Testis (tissue), 2 donors: ENCODE measurements around the gene PLCD3.

Source experiments
- POLR2A ChIP-seq: fragments of 450-650 bp; IDR thresholded peaks from one replicate; pipeline ENCODE4 v1.6.1; 2017; ENCODE audit warnings: antibody characterized with exemption, mild to moderate bottlenecking, moderate library complexity
- TF ChIP-seq, protein P1 (sequence below), 3 experiments: fragments of 450-650 bp in 2 of 3; fragments of 200-600 bp in 1 of 3; sonication (generic) in 1 of 3; IDR thresholded peaks; one replicate each; pipeline ENCODE4 v1.5.1; 2016 to 2019; ENCODE audit warnings: antibody characterized with exemption in 3 of 3, mild to moderate bottlenecking in 2 of 3, moderate library complexity in 1 of 3

DNA sequence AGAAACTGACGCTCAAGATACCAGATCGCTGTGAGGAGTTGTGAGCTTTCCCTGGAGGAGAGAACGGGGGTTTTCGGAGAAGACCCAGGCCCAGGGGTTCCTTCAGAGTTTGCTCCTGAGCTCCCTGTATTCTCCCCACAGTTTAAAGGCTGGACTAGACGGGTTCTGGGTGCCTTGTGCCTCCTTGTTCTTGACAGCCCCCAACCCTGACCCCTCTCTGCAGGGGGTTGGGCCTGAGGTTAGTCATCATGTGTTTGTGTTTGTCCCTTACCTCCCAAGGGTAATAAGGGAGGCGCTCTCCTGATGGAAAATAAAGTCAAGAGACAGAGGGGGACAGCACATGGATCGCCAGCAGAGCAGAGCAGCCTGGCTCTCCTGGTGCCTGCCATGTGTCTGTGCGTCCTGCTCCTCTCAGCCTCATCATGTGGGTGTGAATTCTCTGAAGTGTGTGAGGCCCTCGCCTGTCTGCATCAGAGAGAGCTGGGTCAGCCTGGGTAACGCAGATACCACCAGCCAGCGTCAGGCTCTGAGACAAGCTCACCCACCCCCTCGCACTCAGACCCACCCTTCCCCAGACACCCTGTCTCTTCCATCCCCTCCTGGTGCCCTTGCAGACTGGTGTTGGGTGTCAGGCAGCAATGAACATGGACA, 38.1 kb upstream of the PLCD3 start:
- TF ChIP-seq, protein P1, sequence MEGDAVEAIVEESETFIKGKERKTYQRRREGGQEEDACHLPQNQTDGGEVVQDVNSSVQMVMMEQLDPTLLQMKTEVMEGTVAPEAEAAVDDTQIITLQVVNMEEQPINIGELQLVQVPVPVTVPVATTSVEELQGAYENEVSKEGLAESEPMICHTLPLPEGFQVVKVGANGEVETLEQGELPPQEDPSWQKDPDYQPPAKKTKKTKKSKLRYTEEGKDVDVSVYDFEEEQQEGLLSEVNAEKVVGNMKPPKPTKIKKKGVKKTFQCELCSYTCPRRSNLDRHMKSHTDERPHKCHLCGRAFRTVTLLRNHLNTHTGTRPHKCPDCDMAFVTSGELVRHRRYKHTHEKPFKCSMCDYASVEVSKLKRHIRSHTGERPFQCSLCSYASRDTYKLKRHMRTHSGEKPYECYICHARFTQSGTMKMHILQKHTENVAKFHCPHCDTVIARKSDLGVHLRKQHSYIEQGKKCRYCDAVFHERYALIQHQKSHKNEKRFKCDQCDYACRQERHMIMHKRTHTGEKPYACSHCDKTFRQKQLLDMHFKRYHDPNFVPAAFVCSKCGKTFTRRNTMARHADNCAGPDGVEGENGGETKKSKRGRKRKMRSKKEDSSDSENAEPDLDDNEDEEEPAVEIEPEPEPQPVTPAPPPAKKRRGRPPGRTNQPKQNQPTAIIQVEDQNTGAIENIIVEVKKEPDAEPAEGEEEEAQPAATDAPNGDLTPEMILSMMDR (IDR thresholded peaks at IDR 0.05) = no peak
- TF ChIP-seq POLR2A = no peak
